Measurements from ENCODE around the gene CDH5.

DNA sequence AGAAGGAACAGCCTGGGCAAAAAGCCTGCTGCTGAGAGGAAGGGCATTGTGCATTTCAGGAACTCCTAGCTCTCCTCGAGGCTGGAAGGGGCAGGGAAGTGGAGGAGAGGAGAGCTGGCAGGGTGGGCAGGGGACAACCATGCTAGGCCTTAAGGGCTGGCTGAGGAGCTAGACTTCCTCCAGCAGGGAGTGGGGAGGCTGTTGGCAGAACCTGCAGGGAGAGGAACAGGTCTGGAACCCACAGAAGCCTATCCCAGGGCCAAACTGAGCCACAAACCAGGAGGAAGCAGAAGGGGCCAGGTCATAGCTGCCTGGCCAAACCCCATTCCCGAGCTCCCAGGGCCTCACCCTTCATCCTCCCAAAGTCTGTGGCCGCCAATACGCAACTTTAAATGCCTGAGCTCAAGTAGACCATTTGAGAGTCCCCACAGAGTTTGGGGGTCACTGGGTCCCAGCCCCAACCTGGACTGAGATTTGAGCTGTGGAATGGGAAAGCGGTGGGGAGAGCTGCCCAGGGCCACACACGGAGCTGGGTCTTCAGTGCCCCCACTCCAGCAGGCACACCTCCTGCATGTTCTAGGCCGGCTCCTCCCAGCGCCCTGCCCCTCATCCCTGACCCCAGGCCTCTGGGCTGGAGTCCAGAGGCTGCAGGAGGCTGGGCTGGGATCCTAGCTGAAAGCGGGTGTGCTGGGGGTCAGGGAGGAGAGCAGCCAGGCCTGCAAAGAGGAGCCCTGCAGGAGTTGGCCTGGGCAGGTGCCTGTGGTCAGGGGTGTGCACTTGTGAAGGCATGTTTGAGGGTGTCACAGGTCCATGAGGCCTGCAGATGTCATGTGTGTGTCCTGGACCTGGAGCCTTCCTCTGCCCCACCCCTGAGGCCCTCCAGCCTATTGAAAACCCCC, 4.5 kb downstream of the CDH5 start:
- TF ChIP-seq CTCF (conservative IDR thresholded peaks at IDR 0.05; ENCODE audit: low read depth, low read length) (no peak), EZH2 (IDR thresholded peaks at IDR 0.05; ENCODE audit: borderline replicate concordance, low read depth, low read length, poor library complexity, severe bottlenecking) (no peak)

Measured in A673 (cell line).